Activated CD8-positive, alpha-beta T cell treated with anti-CD3 and anti-CD28 coated beads, Interleukin-2, amount 10 ng/mL, durations not matched to agents 7 days and 5 days (primary cell): ENCODE data around the gene MAGI3. TPM values are rescaled to one million over a fixed set of nuclear protein-coding genes. Genes with fewer than 3 reads are reported as not detected.

Experiments
- ATAC-seq: fragments of 150-1000 bp; cut with Tn5 transposase; one replicate; pipeline ENCODE4 v1.10.0; 2021; ENCODE audit warnings: moderate library complexity
- CTCF ChIA-PET: fragments of 350-600 bp; sonication (Branson Sonifier 250); formaldehyde crosslinking; loops from one replicate; lab custom pipeline; 2021; ENCODE audit warnings: antibody characterized with exemption; lab: Charles Lee
- POLR2A ChIA-PET: fragments of 350-600 bp; sonication (Branson Sonifier 250); formaldehyde crosslinking; loops from one replicate; lab custom pipeline; 2021; ENCODE audit warnings: antibody characterized with exemption; lab: Charles Lee
- DNase-seq: peaks from one replicate; pipeline ENCODE4 v3.0.0-alpha.2; 2020
- H3K27ac Mint-ChIP-seq: one replicate; pipeline ENCODE4 v1.8.0; 2021; ENCODE audit warnings: mild to moderate bottlenecking, mixed read lengths
- H3K27me3 Mint-ChIP-seq: one replicate; pipeline ENCODE4 v1.8.0; 2021; ENCODE audit warnings: low read depth, mixed read lengths
- H3K36me3 Mint-ChIP-seq: one replicate; pipeline ENCODE4 v1.8.0; 2021; ENCODE audit warnings: low read depth, mixed read lengths
- H3K4me1 Mint-ChIP-seq: one replicate; pipeline ENCODE4 v1.8.0; 2021; ENCODE audit warnings: low read depth, mixed read lengths
- H3K4me3 Mint-ChIP-seq: one replicate; pipeline ENCODE4 v1.8.0; 2021; ENCODE audit warnings: mild to moderate bottlenecking, mixed read lengths
- H3K9me3 Mint-ChIP-seq: one replicate; pipeline ENCODE4 v1.8.0; 2022; ENCODE audit warnings: mixed read lengths; ENCODE audit not compliant: insufficient read depth
- total RNA-seq, 2 experiments: library from RNA; stranded (reverse); gene quantifications; one replicate each; pipeline ENCODE4 v1.2.3, GENCODE V29; 2021

The MAGI3 gene
- total RNA-seq, 2 experiments from 2014 or later: 6.2 to 6.4 TPM

- ATAC-seq: no peak
- Mint-ChIP-seq H3K27me3 (peaks cover 4% of the 10 kb centered on the region), H3K27ac (no peak overlapping the region), H3K4me1 (no peaks in the 10 kb centered on the region), H3K4me3 (no peak overlapping the region), H3K9me3 (no peaks in the 10 kb centered on the region), H3K36me3 (no peaks in the 10 kb centered on the region)
- DNase-seq: no peak
- CTCF ChIA-PET: no interaction called here
- POLR2A ChIA-PET: no interaction called here
Measured at GRCh38 chr1:113610372-113610771, 220.1 kb downstream of the MAGI3 start.

- Mint-ChIP-seq H3K9me3 (no peaks in the 10 kb centered on the region), H3K27ac (no peak overlapping the region), H3K4me1 (no peaks in the 10 kb centered on the region), H3K36me3 (no peaks in the 10 kb centered on the region), H3K4me3 (no peak overlapping the region), H3K27me3 (peaks cover 4% of the 10 kb centered on the region)
- no peak for DNase-seq
- CTCF ChIA-PET: no interaction called here
- POLR2A ChIA-PET: no interaction called here
- no peak for ATAC-seq
Measured at GRCh38 chr1:113615425-113615824, 225.1 kb downstream of the MAGI3 start.

- ChIA-PET CTCF (no interaction called here), POLR2A (no interaction called here)
- Mint-ChIP-seq H3K27me3 (peaks cover 4% of the 10 kb centered on the region), H3K36me3 (no peaks in the 10 kb centered on the region), H3K27ac (no peak overlapping the region), H3K4me1 (no peaks in the 10 kb centered on the region), H3K9me3 (no peaks in the 10 kb centered on the region), H3K4me3 (no peak overlapping the region)
- no peak for DNase-seq
- ATAC-seq: no peak
Measured at GRCh38 chr1:113616156-113616555, 225.8 kb downstream of the MAGI3 start.

- H3K4me3 Mint-ChIP-seq: no peak overlapping the region
- no peak for DNase-seq
- H3K27ac Mint-ChIP-seq: no peak overlapping the region
- no peaks in the 10 kb centered on the region for H3K36me3 Mint-ChIP-seq
- ChIA-PET POLR2A (no interaction called here), CTCF (no interaction called here)
- ATAC-seq: no peak
- H3K4me1 Mint-ChIP-seq: no peaks in the 10 kb centered on the region
- H3K27me3 Mint-ChIP-seq: peaks cover 4% of the 10 kb centered on the region
- H3K9me3 Mint-ChIP-seq: no peaks in the 10 kb centered on the region
Measured at GRCh38 chr1:113617438-113618141, 227.3 kb downstream of the MAGI3 start.

GRCh38 chr1:113628997-113629396 lies 238.7 kb downstream of the MAGI3 start:
- ATAC-seq (no peak), DNase-seq (no peak)
- POLR2A ChIA-PET: no interaction called here
- H3K4me1 Mint-ChIP-seq: no peaks in the 10 kb centered on the region
- no peak overlapping the region for H3K27ac Mint-ChIP-seq
- peaks cover 7% of the 10 kb centered on the region for H3K27me3 Mint-ChIP-seq
- CTCF ChIA-PET: no interaction called here
- H3K36me3 Mint-ChIP-seq: no peaks in the 10 kb centered on the region
- peaks cover 9% of the 10 kb centered on the region for H3K9me3 Mint-ChIP-seq
- H3K4me3 Mint-ChIP-seq: no peak overlapping the region

- Mint-ChIP-seq H3K4me1 (no peaks in the 10 kb centered on the region), H3K27me3 (peaks cover 7% of the 10 kb centered on the region), H3K9me3 (peaks cover 9% of the 10 kb centered on the region), H3K4me3 (no peak overlapping the region), H3K27ac (no peak overlapping the region), H3K36me3 (no peaks in the 10 kb centered on the region)
- DNase-seq (no peak), ATAC-seq (no peak)
- ChIA-PET CTCF (no interaction called here), POLR2A (no interaction called here)
Measured at GRCh38 chr1:113630340-113631327, 240.3 kb downstream of the MAGI3 start.

- Mint-ChIP-seq H3K36me3 (no peaks in the 10 kb centered on the region), H3K4me1 (no peaks in the 10 kb centered on the region), H3K27ac (no peak overlapping the region), H3K9me3 (no peaks in the 10 kb centered on the region), H3K27me3 (no peaks in the 10 kb centered on the region), H3K4me3 (no peak overlapping the region)
- ChIA-PET POLR2A (no interaction called here), CTCF (no interaction called here)
- ATAC-seq: no peak
- DNase-seq: no peak
Measured at GRCh38 chr1:113641396-113641795, 251.1 kb downstream of the MAGI3 start.

- CTCF ChIA-PET: no interaction called here
- Mint-ChIP-seq H3K36me3 (no peaks in the 10 kb centered on the region), H3K27me3 (no peaks in the 10 kb centered on the region), H3K4me3 (no peak overlapping the region), H3K4me1 (no peaks in the 10 kb centered on the region), H3K27ac (no peak overlapping the region), H3K9me3 (no peaks in the 10 kb centered on the region)
- DNase-seq: no peak
- POLR2A ChIA-PET: no interaction called here
- ATAC-seq: no peak
Measured at GRCh38 chr1:113647164-113647563, 256.8 kb downstream of the MAGI3 start.

- no peaks in the 10 kb centered on the region for H3K4me1 Mint-ChIP-seq
- H3K9me3 Mint-ChIP-seq: no peaks in the 10 kb centered on the region
- ATAC-seq: no peak
- H3K4me3 Mint-ChIP-seq: no peak overlapping the region
- DNase-seq: no peak
- CTCF ChIA-PET: interaction anchor here (0.7 kb wide), 1 partner anchor 644 kb away, joined by 3 read pairs; no protein-coding TSS in a partner anchor
- H3K36me3 Mint-ChIP-seq: no peaks in the 10 kb centered on the region
- H3K27ac Mint-ChIP-seq: no peak overlapping the region
- POLR2A ChIA-PET: no interaction called here
- no peaks in the 10 kb centered on the region for H3K27me3 Mint-ChIP-seq
Measured at GRCh38 chr1:113648478-113648877, 258.2 kb downstream of the MAGI3 start.

- Mint-ChIP-seq H3K27me3 (no peaks in the 10 kb centered on the region), H3K27ac (no peak overlapping the region), H3K36me3 (no peaks in the 10 kb centered on the region), H3K4me3 (no peak overlapping the region), H3K9me3 (no peaks in the 10 kb centered on the region), H3K4me1 (no peaks in the 10 kb centered on the region)
- POLR2A ChIA-PET: no interaction called here
- no peak for ATAC-seq
- no peak for DNase-seq
- CTCF ChIA-PET: no interaction called here
Measured at GRCh38 chr1:113652771-113653170, 262.5 kb downstream of the MAGI3 start.

GRCh38 chr1:113653741-113654140 lies 263.4 kb downstream of the MAGI3 start:
- Mint-ChIP-seq H3K36me3 (no peaks in the 10 kb centered on the region), H3K27me3 (no peaks in the 10 kb centered on the region), H3K27ac (no peak overlapping the region), H3K4me1 (no peaks in the 10 kb centered on the region), H3K4me3 (no peak overlapping the region), H3K9me3 (no peaks in the 10 kb centered on the region)
- ATAC-seq (no peak), DNase-seq (no peak)
- CTCF ChIA-PET: no interaction called here
- POLR2A ChIA-PET: no interaction called here

GRCh38 chr1:113654883-113655282 lies 264.6 kb downstream of the MAGI3 start:
- ATAC-seq: no peak
- no peak for DNase-seq
- POLR2A ChIA-PET: no interaction called here
- H3K36me3 Mint-ChIP-seq: no peaks in the 10 kb centered on the region
- no peaks in the 10 kb centered on the region for H3K9me3 Mint-ChIP-seq
- no peaks in the 10 kb centered on the region for H3K4me1 Mint-ChIP-seq
- H3K4me3 Mint-ChIP-seq: no peak overlapping the region
- no peaks in the 10 kb centered on the region for H3K27me3 Mint-ChIP-seq
- CTCF ChIA-PET: no interaction called here
- no peak overlapping the region for H3K27ac Mint-ChIP-seq
